Measurements from ENCODE around the gene CALML3. TPM values are rescaled to one million over a fixed set of nuclear protein-coding genes. Genes with fewer than 3 reads are reported as not detected.

The CALML3 gene
- total RNA-seq, 1 donor from 2014 or later = not detected

- Mint-ChIP-seq H3K27me3 (ENCODE audit: low read depth) (peaks cover 2% of the 10 kb centered on the region), H3K9me3 (no peaks in the 10 kb centered on the region), H3K27ac (no peak overlapping the region), H3K4me1 (ENCODE audit: low read depth) (no peaks in the 10 kb centered on the region), H3K4me3 (ENCODE audit: low read depth) (no peak overlapping the region), H3K36me3 (ENCODE audit: low read depth) (no peaks in the 10 kb centered on the region)
- intact Hi-C loops (cut with micrococcal nuclease) = no loop called here
- no peak for DNase-seq (ENCODE audit: low spot score)
Observed at GRCh38 chr10:5573968-5574641, 49.3 kb downstream of the CALML3 start.

DNA sequence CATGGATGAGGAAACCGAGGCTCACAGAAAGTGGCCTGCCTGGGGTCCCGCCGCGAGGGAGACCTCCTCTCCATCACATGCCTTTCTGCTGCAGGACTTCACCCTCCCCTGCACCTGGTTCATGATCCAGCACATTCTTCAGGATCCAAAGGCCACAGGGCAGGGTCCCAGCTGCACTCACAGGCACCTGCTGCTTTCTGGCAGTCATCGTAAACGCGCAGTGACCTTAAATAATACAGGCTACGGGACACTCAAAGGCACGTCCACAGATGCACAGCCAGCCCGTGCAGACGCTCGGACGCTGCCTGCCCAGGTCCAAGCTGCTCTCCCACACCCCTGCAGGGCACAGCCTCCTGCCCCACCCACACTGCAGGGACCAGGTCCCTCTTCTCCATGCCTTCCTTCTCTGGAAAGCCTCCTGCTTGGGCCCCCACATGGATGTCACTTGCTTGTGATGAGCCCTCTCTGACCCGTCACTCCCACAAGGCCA lies 49.9 kb downstream of the CALML3 start:
- no peaks in the 10 kb centered on the region for H3K4me1 Mint-ChIP-seq (ENCODE audit: low read depth)
- peaks cover 2% of the 10 kb centered on the region for H3K27me3 Mint-ChIP-seq (ENCODE audit: low read depth)
- no peak overlapping the region for H3K27ac Mint-ChIP-seq
- no peaks in the 10 kb centered on the region for H3K9me3 Mint-ChIP-seq
- H3K36me3 Mint-ChIP-seq (ENCODE audit: low read depth) = no peaks in the 10 kb centered on the region
- no peak overlapping the region for H3K4me3 Mint-ChIP-seq (ENCODE audit: low read depth)
- DNase-seq (ENCODE audit: low spot score) = no peak
- intact Hi-C loops (cut with micrococcal nuclease) = no loop called here

GRCh38 chr10:5575144-5575481 lies 50.4 kb downstream of the CALML3 start:
- intact Hi-C loops (cut with micrococcal nuclease) = no loop called here
- Mint-ChIP-seq H3K4me1 (ENCODE audit: low read depth) (no peaks in the 10 kb centered on the region), H3K36me3 (ENCODE audit: low read depth) (no peaks in the 10 kb centered on the region), H3K4me3 (ENCODE audit: low read depth) (no peak overlapping the region), H3K27me3 (ENCODE audit: low read depth) (peaks cover 2% of the 10 kb centered on the region), H3K27ac (no peak overlapping the region), H3K9me3 (no peaks in the 10 kb centered on the region)
- no peak for DNase-seq (ENCODE audit: low spot score)

DNA sequence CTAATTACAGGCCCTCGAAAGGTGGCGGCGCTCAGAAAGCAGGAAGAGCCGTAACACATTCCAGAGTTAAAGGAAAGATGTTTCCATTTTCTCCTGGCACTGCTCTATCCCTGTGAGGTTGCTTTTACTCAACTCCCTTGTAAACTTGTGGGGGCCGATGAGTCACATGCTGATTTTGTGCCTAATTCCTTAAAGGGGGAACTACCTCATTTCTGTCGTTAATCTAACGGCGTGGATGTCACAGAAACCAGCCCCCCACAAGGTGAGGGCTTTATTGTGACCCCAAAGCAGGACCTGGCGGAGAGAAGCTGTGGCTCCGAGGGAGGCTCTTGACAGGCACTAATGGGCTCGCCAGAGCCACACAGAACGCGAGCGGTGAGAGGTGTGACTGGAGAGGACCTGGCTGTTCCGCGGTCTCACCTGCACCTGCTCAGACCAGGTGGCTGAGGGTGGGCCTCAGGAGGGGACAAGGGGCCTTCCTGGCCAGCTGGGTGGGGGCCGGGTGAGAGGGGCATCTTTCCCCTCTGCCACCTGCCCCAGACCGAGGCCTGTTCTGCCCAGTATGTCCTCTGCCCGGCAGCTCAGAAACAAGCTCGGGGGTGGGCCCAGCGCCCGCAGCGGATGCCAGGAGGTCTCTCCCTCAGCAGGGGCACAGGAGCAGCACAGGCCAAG lies 50.9 kb downstream of the CALML3 start:
- no peak overlapping the region for H3K4me3 Mint-ChIP-seq (ENCODE audit: low read depth)
- H3K4me1 Mint-ChIP-seq (ENCODE audit: low read depth) = no peaks in the 10 kb centered on the region
- H3K27ac Mint-ChIP-seq = no peak overlapping the region
- intact Hi-C loops (cut with micrococcal nuclease) = no loop called here
- DNase-seq (ENCODE audit: low spot score) = no peak
- H3K36me3 Mint-ChIP-seq (ENCODE audit: low read depth) = no peaks in the 10 kb centered on the region
- H3K9me3 Mint-ChIP-seq = no peaks in the 10 kb centered on the region
- peaks cover 4% of the 10 kb centered on the region for H3K27me3 Mint-ChIP-seq (ENCODE audit: low read depth)

- H3K36me3 Mint-ChIP-seq (ENCODE audit: low read depth) = no peaks in the 10 kb centered on the region
- DNase-seq (ENCODE audit: low spot score) = no peak
- no peaks in the 10 kb centered on the region for H3K9me3 Mint-ChIP-seq
- intact Hi-C loops (cut with micrococcal nuclease) = no loop called here
- H3K4me1 Mint-ChIP-seq (ENCODE audit: low read depth) = no peaks in the 10 kb centered on the region
- H3K4me3 Mint-ChIP-seq (ENCODE audit: low read depth) = no peak overlapping the region
- no peak overlapping the region for H3K27ac Mint-ChIP-seq
- H3K27me3 Mint-ChIP-seq (ENCODE audit: low read depth) = peaks cover 5% of the 10 kb centered on the region
Observed at GRCh38 chr10:5576154-5576748, 51.5 kb downstream of the CALML3 start.

Other genes starting within 250 kb of the CALML3 start
- not detected in 2 replicates for gene UCN3, start 160.0 kb upstream of the CALML3 start, total RNA-seq
- gene TUBAL3, start 120.1 kb upstream of the CALML3 start, total RNA-seq = not detected in 2 replicates
- gene NET1, start 112.4 kb upstream of the CALML3 start, total RNA-seq = 41.3 and 43.3 TPM in 2 replicates
- not detected in 2 replicates for gene CALML5, start 25.4 kb upstream of the CALML3 start, total RNA-seq
- 15.2 and 15.5 TPM in 2 replicates for gene ASB13, start 141.6 kb downstream of the CALML3 start, total RNA-seq
- 60.1 and 68.7 TPM in 2 replicates for gene TASOR2, start 159.9 kb downstream of the CALML3 start, total RNA-seq

All from activated T-helper 2 cell treated with anti-CD3 and anti-CD28 coated beads, Interferon-gamma antibody, Interleukin-2, Interleukin-4, amounts not matched to agents 10 μg/mL and 5 μg/mL and 100 μg/mL, durations not matched to agents 14 hours and 24 hours and 36 hours (primary cell).